ENCODE measurements around the gene NDUFB8.

DNA sequence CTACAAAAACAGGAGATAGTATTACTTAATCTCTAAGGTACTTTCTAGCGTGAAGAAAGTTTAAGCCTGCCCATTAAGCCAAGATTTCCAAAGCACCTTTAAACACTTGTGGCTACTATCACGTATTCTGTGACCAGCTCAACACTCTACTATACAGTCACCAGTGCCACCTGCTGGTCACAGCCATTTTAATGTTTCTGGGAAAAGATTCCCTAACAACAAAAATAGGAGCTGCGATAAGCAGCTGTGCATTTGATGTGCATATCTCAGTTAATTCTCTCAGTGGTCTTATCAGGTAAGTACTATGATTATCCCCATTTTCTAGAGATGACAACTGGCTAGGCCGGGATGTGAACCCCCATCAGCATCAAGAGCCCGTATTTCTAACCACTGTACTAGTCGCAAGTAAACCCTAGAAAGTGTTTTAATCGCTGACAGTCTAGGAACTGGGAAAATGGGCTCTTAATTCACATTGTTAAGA, 10.9 kb downstream of the NDUFB8 start:
- TF ChIP-seq, protein P1, sequence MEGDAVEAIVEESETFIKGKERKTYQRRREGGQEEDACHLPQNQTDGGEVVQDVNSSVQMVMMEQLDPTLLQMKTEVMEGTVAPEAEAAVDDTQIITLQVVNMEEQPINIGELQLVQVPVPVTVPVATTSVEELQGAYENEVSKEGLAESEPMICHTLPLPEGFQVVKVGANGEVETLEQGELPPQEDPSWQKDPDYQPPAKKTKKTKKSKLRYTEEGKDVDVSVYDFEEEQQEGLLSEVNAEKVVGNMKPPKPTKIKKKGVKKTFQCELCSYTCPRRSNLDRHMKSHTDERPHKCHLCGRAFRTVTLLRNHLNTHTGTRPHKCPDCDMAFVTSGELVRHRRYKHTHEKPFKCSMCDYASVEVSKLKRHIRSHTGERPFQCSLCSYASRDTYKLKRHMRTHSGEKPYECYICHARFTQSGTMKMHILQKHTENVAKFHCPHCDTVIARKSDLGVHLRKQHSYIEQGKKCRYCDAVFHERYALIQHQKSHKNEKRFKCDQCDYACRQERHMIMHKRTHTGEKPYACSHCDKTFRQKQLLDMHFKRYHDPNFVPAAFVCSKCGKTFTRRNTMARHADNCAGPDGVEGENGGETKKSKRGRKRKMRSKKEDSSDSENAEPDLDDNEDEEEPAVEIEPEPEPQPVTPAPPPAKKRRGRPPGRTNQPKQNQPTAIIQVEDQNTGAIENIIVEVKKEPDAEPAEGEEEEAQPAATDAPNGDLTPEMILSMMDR (IDR thresholded peaks at IDR 0.05) = peak; percentile 73 to 79 (median 75)
- no peak for TF ChIP-seq POLR2A (IDR thresholded peaks at IDR 0.05)
